Measurements from ENCODE around the gene IL15. TPM values are rescaled to one million over a fixed set of nuclear protein-coding genes. Genes with fewer than 3 reads are reported as not detected.

The IL15 gene
- total RNA-seq, 1 experiment from 2014 or later: 2.6 TPM

- Mint-ChIP-seq H3K27ac (no peak overlapping the region), H3K4me3 (no peak overlapping the region), H3K27me3 (ENCODE audit: low read depth) (no peaks in the 10 kb centered on the region), H3K36me3 (no peaks in the 10 kb centered on the region), H3K9me3 (no peaks in the 10 kb centered on the region), H3K4me1 (peaks cover 5% of the 10 kb centered on the region; the same call in 1 of the 2 replicates)
- ChIA-PET CTCF (no interaction called here), POLR2A (no interaction called here)
- TF ChIP-seq NFE2L1 (CRISPR knock-in tag; IDR thresholded peaks at IDR 0.05) (no peak), STAT6 (CRISPR knock-in tag; conservative IDR thresholded peaks at IDR 0.05; ENCODE audit: low read depth) (no peak), ZNF121 (CRISPR knock-in tag; IDR thresholded peaks at IDR 0.05) (no peak), CTCF (IDR thresholded peaks at IDR 0.05) (no peak), E2F1 (CRISPR knock-in tag; IDR thresholded peaks at IDR 0.05) (no peak), ZNF396 (CRISPR knock-in tag; IDR thresholded peaks at IDR 0.05; ENCODE audit: borderline replicate concordance) (no peak), JAZF1 (CRISPR knock-in tag; IDR thresholded peaks at IDR 0.05) (no peak)
- DNase-seq (ENCODE audit: low spot score): no peak
- no peak for ATAC-seq
These were observed 95.1 kb downstream of the IL15 start for GRCh38 chr4:141731481-141731880.

- ChIA-PET CTCF (no interaction called here), POLR2A (no interaction called here)
- Mint-ChIP-seq H3K27me3 (ENCODE audit: low read depth) (no peaks in the 10 kb centered on the region), H3K36me3 (peaks cover 8% of the 10 kb centered on the region), H3K27ac (no peak overlapping the region), H3K4me1 (peaks cover 13% of the 10 kb centered on the region), H3K4me3 (no peak overlapping the region), H3K9me3 (peaks cover 11% of the 10 kb centered on the region)
- ATAC-seq (no peak), DNase-seq (ENCODE audit: low spot score) (no peak)
- TF ChIP-seq ZNF317 (CRISPR knock-in tag; IDR thresholded peaks at IDR 0.05; ENCODE audit: borderline replicate concordance, low read depth): no peak
- TF ChIP-seq ERG (CRISPR knock-in tag; IDR thresholded peaks at IDR 0.05): no peak
- TF ChIP-seq RORB (CRISPR knock-in tag; IDR thresholded peaks at IDR 0.05): no peak
- TF ChIP-seq MXD4 (CRISPR knock-in tag; IDR thresholded peaks at IDR 0.05; ENCODE audit: borderline replicate concordance): no peak
- no peak for TF ChIP-seq RELA (CRISPR knock-in tag; IDR thresholded peaks at IDR 0.05; ENCODE audit: borderline replicate concordance)
- TF ChIP-seq ZNF532 (CRISPR knock-in tag; IDR thresholded peaks at IDR 0.05; ENCODE audit: borderline replicate concordance): no peak
- TF ChIP-seq ELF4 (CRISPR knock-in tag; IDR thresholded peaks at IDR 0.05; ENCODE audit: low read depth): no peak
- TF ChIP-seq USF2 (CRISPR knock-in tag; IDR thresholded peaks at IDR 0.05): no peak
- TF ChIP-seq ZBTB21 (CRISPR knock-in tag; IDR thresholded peaks at IDR 0.05; ENCODE audit: borderline replicate concordance): no peak
- TF ChIP-seq FOXJ3 (CRISPR knock-in tag; IDR thresholded peaks at IDR 0.05; ENCODE audit: borderline replicate concordance): no peak
- TF ChIP-seq NFATC4 (CRISPR knock-in tag; IDR thresholded peaks at IDR 0.05): no peak
- TF ChIP-seq MLX (CRISPR knock-in tag; IDR thresholded peaks at IDR 0.05): no peak
- no peak for TF ChIP-seq ZNF512 (CRISPR knock-in tag; IDR thresholded peaks at IDR 0.05; ENCODE audit: borderline replicate concordance)
- no peak for TF ChIP-seq EMX1 (CRISPR knock-in tag; IDR thresholded peaks at IDR 0.05)
These were observed 103.3 kb downstream of the IL15 start for GRCh38 chr4:141739636-141740035.
